Gastrocnemius medialis (tissue), 4 donors: ENCODE results near the gene ENTPD1. TPM values are rescaled to one million over a fixed set of nuclear protein-coding genes. Genes with fewer than 3 reads are reported as not detected.

Experiments
- ATAC-seq, 2 donors: fragments of 150-250 bp; one replicate each; pipeline ENCODE4 v1.9.1; 2016
- DNase-seq, 2 donors: peaks; one replicate each; pipeline ENCODE4 v3.0.0-alpha.2; 2019
- H3K27ac ChIP-seq, 4 donors: fragments of 200-600 bp; sonication (generic); 1 replicate in 1 of 4; 2 replicates in 3 of 4; pipeline ENCODE4 v1.5.1; 2016 to 2018; ENCODE audit warnings: mild to moderate bottlenecking in 2 of 4, moderate library complexity in 1 of 4
- H3K27me3 ChIP-seq, 3 donors: fragments of 200-600 bp; sonication (generic) in 2 of 3; 1 replicate in 1 of 3; 2 replicates in 2 of 3; pipeline versions ENCODE4 v1.5.1 to v1.6.0; 2016 to 2019; ENCODE audit warnings: mild to moderate bottlenecking in 1 of 3, moderate library complexity in 1 of 3
- H3K36me3 ChIP-seq, 2 donors: fragments of 200-600 bp; sonication (generic) in 1 of 2; one replicate each; pipeline ENCODE4 v1.5.1; 2017 to 2018
- H3K4me1 ChIP-seq, 2 donors: fragments of 200-600 bp; sonication (generic) in 1 of 2; one replicate each; pipeline ENCODE4 v1.5.1; 2016 to 2017; ENCODE audit warnings: mild to moderate bottlenecking in 2 of 2
- H3K4me3 ChIP-seq, 4 donors: fragments of 200-600 bp; sonication (generic) in 3 of 4; 1 replicate in 1 of 4; 2 replicates in 3 of 4; pipeline ENCODE4 v1.5.1; 2016 to 2019; ENCODE audit warnings: mild to moderate bottlenecking in 2 of 4
- H3K9me3 ChIP-seq, 3 donors: fragments of 200-600 bp; sonication (generic) in 2 of 3; 1 replicate in 1 of 3; 2 replicates in 2 of 3; pipeline ENCODE4 v1.5.1; 2016 to 2019
- CTCF ChIP-seq, 5 experiments: fragments of 450-650 bp in 3 of 5; fragments of 200-600 bp in 2 of 5; sonication (generic) in 2 of 5; IDR thresholded peaks in 4 of 5; conservative IDR thresholded peaks in 1 of 5; 1 replicate in 4 of 5; 2 replicates in 1 of 5; pipeline ENCODE4 v1.5.1; 2016 to 2019; ENCODE audit warnings: antibody characterized with exemption in 5 of 5, mild to moderate bottlenecking in 3 of 5, moderate library complexity in 3 of 5
- POLR2A ChIP-seq, 2 donors: fragments of 450-650 bp; IDR thresholded peaks; one replicate each; pipeline ENCODE4 v1.6.1; 2017; ENCODE audit warnings: antibody characterized with exemption in 2 of 2, mild to moderate bottlenecking in 2 of 2, moderate library complexity in 2 of 2
- in situ Hi-C, 4 donors: fragments of 200-750 bp; cut with MboI; loops; one replicate each; pipeline versions ENCODE4 v1.15.0 to v1.8.0; 2017; ENCODE audit warnings: low sequenced_read_pairs in 4 of 4
- intact Hi-C: fragments of 100-400 bp; cut with DNase I; formaldehyde crosslinking; loops from one replicate; pipeline ENCODE4 v1.15.1; 2023; ENCODE audit warnings: low total_unique reads
- total RNA-seq, 4 donors: library from RNA; depleted of rRNA; stranded (reverse); fragments of >200 nt; gene quantifications; one replicate each; pipeline versions ENCODE4 v1.1.0 to v1.2.3, GENCODE V29; 2016

The ENTPD1 gene
- total RNA-seq, 4 donors from 2014 or later = 1.7 to 6.9 (median 3.8) TPM

- Histone ChIP-seq H3K9me3 (no peaks in the 10 kb centered on the region), H3K27me3 (no peaks in the 10 kb centered on the region), H3K36me3 (no peaks in the 10 kb centered on the region), H3K4me3 (no peak overlapping the region), H3K27ac (no peak overlapping the region), H3K4me1 (no peaks in the 10 kb centered on the region)
- TF ChIP-seq POLR2A (IDR thresholded peaks at IDR 0.05) (no peak), CTCF (IDR thresholded peaks at IDR 0.05 in 4 of 5, conservative IDR thresholded peaks at IDR 0.05 in 1 of 5) (no peak)
- in situ Hi-C loops (no loop called here), intact Hi-C loops (no loop called here)
- DNase-seq = no peak
- ATAC-seq = no peak
Measured at GRCh38 chr10:95787447-95787846, 31.5 kb downstream of the ENTPD1 start.

- ATAC-seq (no peak), DNase-seq (no peak)
- TF ChIP-seq CTCF (IDR thresholded peaks at IDR 0.05 in 4 of 5, conservative IDR thresholded peaks at IDR 0.05 in 1 of 5) (no peak), POLR2A (IDR thresholded peaks at IDR 0.05) (no peak)
- no peak overlapping the region for H3K4me3 ChIP-seq
- H3K27me3 ChIP-seq = no peaks in the 10 kb centered on the region
- in situ Hi-C loops (no loop called here), intact Hi-C loops (no loop called here)
- H3K9me3 ChIP-seq = no peaks in the 10 kb centered on the region
- H3K27ac ChIP-seq = no peak overlapping the region
- H3K4me1 ChIP-seq = peaks cover 0 to 3% of the 10 kb centered on the region in 2 donors
- no peaks in the 10 kb centered on the region for H3K36me3 ChIP-seq
Measured at GRCh38 chr10:95788830-95789229, 32.9 kb downstream of the ENTPD1 start.

- Histone ChIP-seq H3K4me1 (peaks cover 0 to 3% of the 10 kb centered on the region in 2 donors), H3K4me3 (no peak overlapping the region), H3K36me3 (no peaks in the 10 kb centered on the region), H3K27ac (no peak overlapping the region), H3K9me3 (no peaks in the 10 kb centered on the region), H3K27me3 (no peaks in the 10 kb centered on the region)
- ATAC-seq (no peak), DNase-seq (no peak)
- TF ChIP-seq CTCF (IDR thresholded peaks at IDR 0.05 in 4 of 5, conservative IDR thresholded peaks at IDR 0.05 in 1 of 5) (no peak), POLR2A (IDR thresholded peaks at IDR 0.05) (no peak)
- in situ Hi-C loops = no loop called here
- intact Hi-C loops = no loop called here
Measured at GRCh38 chr10:95789902-95790301, 33.9 kb downstream of the ENTPD1 start.

- no peaks in the 10 kb centered on the region for H3K27me3 ChIP-seq
- intact Hi-C loops = no loop called here
- no peaks in the 10 kb centered on the region for H3K36me3 ChIP-seq
- ATAC-seq (no peak), DNase-seq (no peak)
- no peak overlapping the region for H3K4me3 ChIP-seq
- no peak overlapping the region for H3K27ac ChIP-seq
- in situ Hi-C loops = no loop called here
- no peaks in the 10 kb centered on the region for H3K9me3 ChIP-seq
- H3K4me1 ChIP-seq = peaks cover 0 to 3% of the 10 kb centered on the region in 2 donors
- TF ChIP-seq CTCF (IDR thresholded peaks at IDR 0.05 in 4 of 5, conservative IDR thresholded peaks at IDR 0.05 in 1 of 5) (no peak), POLR2A (IDR thresholded peaks at IDR 0.05) (no peak)
Measured at GRCh38 chr10:95790982-95791381, 35.0 kb downstream of the ENTPD1 start.

GRCh38 chr10:95791425-95791979 lies 35.5 kb downstream of the ENTPD1 start:
- DNase-seq (no peak), ATAC-seq (no peak)
- in situ Hi-C loops (no loop called here), intact Hi-C loops (no loop called here)
- H3K4me3 ChIP-seq = no peak overlapping the region
- no peaks in the 10 kb centered on the region for H3K36me3 ChIP-seq
- no peak for TF ChIP-seq POLR2A (IDR thresholded peaks at IDR 0.05)
- no peak for TF ChIP-seq CTCF (IDR thresholded peaks at IDR 0.05 in 4 of 5, conservative IDR thresholded peaks at IDR 0.05 in 1 of 5)
- H3K27me3 ChIP-seq = no peaks in the 10 kb centered on the region
- no peaks in the 10 kb centered on the region for H3K9me3 ChIP-seq
- H3K27ac ChIP-seq = no peak overlapping the region
- peaks cover 0 to 3% of the 10 kb centered on the region in 2 donors for H3K4me1 ChIP-seq
